ENCODE results near the gene NPTXR.
"Not testable (repeated sequence)": the region's sequence is repeated elsewhere in the genome, so short reads cannot be mapped to it uniquely, and the experiment has no call there.

NPTXR gene

GRCh38 chr22:38830026-38830844 lies 13.6 kb downstream of the NPTXR start:
- no peak for DNase-seq

GRCh38 chr22:38829485-38829884 lies 14.3 kb downstream of the NPTXR start:
- DNase-seq, result no peak

- no peak for DNase-seq
These were observed 15.1 kb downstream of the NPTXR start for GRCh38 chr22:38828616-38829205.

GRCh38 chr22:38828191-38828590 lies 15.6 kb downstream of the NPTXR start:
- no peak for DNase-seq

- DNase-seq, result no peak
These were observed 16.3 kb downstream of the NPTXR start for GRCh38 chr22:38827510-38827909.

GRCh38 chr22:38826801-38827200 lies 17.0 kb downstream of the NPTXR start:
- DNase-seq, result no peak

- DNase-seq, result no peak
These were observed 17.4 kb downstream of the NPTXR start for GRCh38 chr22:38826386-38826785.

GRCh38 chr22:38824585-38824984 lies 19.2 kb downstream of the NPTXR start:
- DNase-seq, result no peak

GRCh38 chr22:38823637-38824036 lies 20.2 kb downstream of the NPTXR start:
- DNase-seq, result no peak

GRCh38 chr22:38823076-38823475 lies 20.8 kb downstream of the NPTXR start:
- no peak for DNase-seq

- no peak for DNase-seq
These were observed 23.8 kb downstream of the NPTXR start for GRCh38 chr22:38820020-38820419.

- DNase-seq, result no peak
These were observed 24.4 kb downstream of the NPTXR start for GRCh38 chr22:38819387-38819940.

GRCh38 chr22:38817196-38817595 lies 26.6 kb downstream of the NPTXR start:
- DNase-seq, result no peak

- no peak for DNase-seq
These were observed 28.0 kb downstream of the NPTXR start for GRCh38 chr22:38815842-38816241.

- DNase-seq, result no peak
These were observed 32.6 kb downstream of the NPTXR start for GRCh38 chr22:38811241-38811640.

- DNase-seq, result not testable (repeated sequence)
These were observed 38.7 kb downstream of the NPTXR start for GRCh38 chr22:38805041-38805593.

GRCh38 chr22:38802671-38803121 lies 41.1 kb downstream of the NPTXR start:
- no peak for DNase-seq

GRCh38 chr22:38799265-38800002 lies 44.4 kb downstream of the NPTXR start:
- no peak for DNase-seq

GRCh38 chr22:38798496-38798895 lies 45.3 kb downstream of the NPTXR start:
- DNase-seq, result no peak

GRCh38 chr22:38796262-38796957 lies 47.4 kb downstream of the NPTXR start:
- no peak for DNase-seq

- DNase-seq, result no peak
These were observed 48.3 kb downstream of the NPTXR start for GRCh38 chr22:38795569-38795968.

GRCh38 chr22:38793721-38794466 lies 49.9 kb downstream of the NPTXR start, which contains the start of gene DNAL4:
Gene DNAL4 (minus strand): TSS chr22:38794143. CDS start chr22:38782731, 11,412 bp downstream.
- DNase-seq, result peak; percentile 63

Data from activated gamma-delta T cell (primary cell).